ENCODE measurements around the gene TRIM2.

TRIM2 gene

GRCh38 chr4:153189016-153189801 lies 15.0 kb upstream of the TRIM2 start:
- H3K4me3 ChIP-seq (replicated peaks; ENCODE audit: insufficient read depth, low read length): no peak overlapping the region
- TF ChIP-seq POLR2AphosphoS5 (IDR thresholded peaks at IDR 0.05; ENCODE audit: low read depth): no peak
- no peak for TF ChIP-seq REST (IDR thresholded peaks at IDR 0.05; ENCODE audit: insufficient replicate concordance, low read depth)
- TF ChIP-seq GABPA (IDR thresholded peaks at IDR 0.05; ENCODE audit: low read depth): no peak
- no peak for TF ChIP-seq SPI1 (IDR thresholded peaks at IDR 0.05; ENCODE audit: borderline replicate concordance, low read depth)
- no peak for TF ChIP-seq CTCF (IDR thresholded peaks at IDR 0.05; ENCODE audit: insufficient read depth, low read length)
- no peak for DNase-seq (ENCODE audit: low read depth in 1 of 2, low spot score in 1 of 2)
- H3K27ac ChIP-seq (replicated peaks): no peak overlapping the region
- no peaks in the 10 kb centered on the region for H3K27me3 ChIP-seq (ENCODE audit: insufficient read depth, poor library complexity, severe bottlenecking)

GRCh38 chr4:153191795-153192363 lies 12.4 kb upstream of the TRIM2 start:
- no peak for DNase-seq (ENCODE audit: low read depth in 1 of 2, low spot score in 1 of 2)
- H3K27ac ChIP-seq (replicated peaks): no peak overlapping the region
- TF ChIP-seq SPI1 (IDR thresholded peaks at IDR 0.05; ENCODE audit: borderline replicate concordance, low read depth): no peak
- TF ChIP-seq GABPA (IDR thresholded peaks at IDR 0.05; ENCODE audit: low read depth): no peak
- TF ChIP-seq POLR2AphosphoS5 (IDR thresholded peaks at IDR 0.05; ENCODE audit: low read depth): no peak
- no peak for TF ChIP-seq REST (IDR thresholded peaks at IDR 0.05; ENCODE audit: insufficient replicate concordance, low read depth)
- no peak for TF ChIP-seq CTCF (IDR thresholded peaks at IDR 0.05; ENCODE audit: insufficient read depth, low read length)

GRCh38 chr4:153197301-153197700 lies 6.9 kb upstream of the TRIM2 start:
- H3K27me3 ChIP-seq (ENCODE audit: insufficient read depth, poor library complexity, severe bottlenecking): no peaks in the 10 kb centered on the region
- H3K4me3 ChIP-seq (replicated peaks; ENCODE audit: insufficient read depth, low read length): no peak overlapping the region
- DNase-seq (ENCODE audit: low read depth in 1 of 2, low spot score in 1 of 2): no peak
- no peak overlapping the region for H3K27ac ChIP-seq (replicated peaks)
- TF ChIP-seq GABPA (IDR thresholded peaks at IDR 0.05; ENCODE audit: low read depth) (no peak), SPI1 (IDR thresholded peaks at IDR 0.05; ENCODE audit: borderline replicate concordance, low read depth) (no peak), REST (IDR thresholded peaks at IDR 0.05; ENCODE audit: insufficient replicate concordance, low read depth) (no peak), CTCF (IDR thresholded peaks at IDR 0.05; ENCODE audit: insufficient read depth, low read length) (no peak), POLR2AphosphoS5 (IDR thresholded peaks at IDR 0.05; ENCODE audit: low read depth) (no peak)

More at GRCh38 chr4:153191795-153192363, 12.4 kb upstream of the TRIM2 start:
- H3K27me3 ChIP-seq (ENCODE audit: insufficient read depth, poor library complexity, severe bottlenecking): no peaks in the 10 kb centered on the region
- no peak overlapping the region for H3K4me3 ChIP-seq (replicated peaks; ENCODE audit: insufficient read depth, low read length)

Measured in HL-60 (cell line).